Endothelial cell of umbilical vein (primary cell): ENCODE results near the gene OR2A7. TPM values are rescaled to one million over a fixed set of nuclear protein-coding genes. Genes with fewer than 3 reads are reported as not detected.
"Not testable (repeated sequence)": the region's sequence is repeated elsewhere in the genome, so short reads cannot be mapped to it uniquely, and the experiment has no call there.

ENCODE experiments used
- BruUV-seq: library from RNA; stranded (reverse); fragments of 400-500 nt; replicated peaks from 2 replicates; lab custom pipeline; 2021; lab: Mats Ljungman, UMichigan
- CTCF ChIA-PET: fragments of 300-600, 350-600 bp; sonication (Branson Sonifier 250); formaldehyde crosslinking; loops from one replicate; lab custom pipeline; 2021; ENCODE audit warnings: antibody characterized with exemption, inconsistent platforms; lab: Charles Lee
- POLR2A ChIA-PET: fragments of 300-600, 350-600 bp; sonication (Branson Sonifier 250); formaldehyde crosslinking; loops from one replicate; lab custom pipeline; 2021; ENCODE audit warnings: antibody characterized with exemption, inconsistent platforms; lab: Charles Lee
- DNase-seq: peaks from one replicate; pipeline ENCODE4 v3.0.0-alpha.2; 2011; ENCODE audit warnings: low read depth, low spot score
- FAIRE-seq: peaks from 2 replicates; lab custom pipeline; 2011; peaks lifted over from hg19 to GRCh38; lab: Jason Lieb, UNC
- H2AFZ ChIP-seq: 2 replicates; pipeline ENCODE4 v1.6.0; 2012; ENCODE audit warnings: low read depth, low read length, control low read depth, inconsistent platforms
- H3K27ac ChIP-seq: 2 replicates; pipeline ENCODE4 v1.5.1; 2011; ENCODE audit warnings: low read depth, mild to moderate bottlenecking, control low read depth, low read length, moderate library complexity; ENCODE audit not compliant: insufficient read depth
- H3K27me3 ChIP-seq, 2 experiments: 2 replicates each; pipeline versions ENCODE4 v1.6.0 to v1.6.1; 2011; ENCODE audit warnings: low read length in 2 of 2, mixed read lengths in 1 of 2; ENCODE audit not compliant: control insufficient read depth in 2 of 2, insufficient read depth in 2 of 2
- H3K36me3 ChIP-seq, 2 experiments: 2 replicates in 1 of 2; 3 replicates in 1 of 2; pipeline ENCODE4 v1.5.1; 2011; ENCODE audit warnings: low read length in 2 of 2, mild to moderate bottlenecking in 1 of 2, moderate library complexity in 1 of 2; ENCODE audit not compliant: control insufficient read depth in 2 of 2, insufficient read depth in 2 of 2; ENCODE audit errors: extremely low read depth in 1 of 2
- H3K4me1 ChIP-seq: 3 replicates; pipeline ENCODE4 v1.5.1; 2011; ENCODE audit warnings: mild to moderate bottlenecking, low read length; ENCODE audit not compliant: control insufficient read depth, insufficient read depth; ENCODE audit errors: extremely low read depth
- H3K4me2 ChIP-seq: 2 replicates; pipeline ENCODE4 v1.6.1; 2011; ENCODE audit warnings: low read length, control low read depth, mixed read lengths; ENCODE audit not compliant: insufficient read depth
- H3K4me3 ChIP-seq, 3 experiments: fragments of 200-600 bp in 1 of 3; sonication (generic), shearing (Covaris generic) in 1 of 3; replicated peaks in 1 of 3; 2 replicates each; pipeline ENCODE4 v1.5.1; 2011 to 2016; ENCODE audit warnings: control low read depth in 3 of 3, low read length in 3 of 3, mild to moderate bottlenecking in 2 of 3, inconsistent platforms in 1 of 3, low read depth in 1 of 3, moderate library complexity in 1 of 3; ENCODE audit not compliant: insufficient read depth in 1 of 3
- H3K79me2 ChIP-seq: 2 replicates; pipeline ENCODE4 v1.6.0; 2012; ENCODE audit warnings: low read length, inconsistent platforms; ENCODE audit not compliant: control insufficient read depth, insufficient read depth
- H3K9ac ChIP-seq: replicated peaks from 2 replicates; pipeline ENCODE3; 2011; ENCODE audit warnings: low read length, control low read depth; ENCODE audit not compliant: insufficient read depth; ENCODE audit errors: extremely low read depth
- H3K9me1 ChIP-seq: replicated peaks from 3 replicates; pipeline ENCODE4 v1.6.0; 2011; ENCODE audit warnings: mild to moderate bottlenecking, low read length; ENCODE audit not compliant: control insufficient read depth, insufficient read depth; ENCODE audit errors: extremely low read depth
- H3K9me3 ChIP-seq: replicated peaks from 2 replicates; pipeline ENCODE4 v1.5.1; 2012; ENCODE audit warnings: low read length, inconsistent platforms; ENCODE audit not compliant: control insufficient read depth, insufficient read depth
- H4K20me1 ChIP-seq: replicated peaks from 2 replicates; pipeline ENCODE3; 2011; ENCODE audit warnings: mild to moderate bottlenecking, low read length; ENCODE audit not compliant: control insufficient read depth, insufficient read depth; ENCODE audit errors: extremely low read depth
- dilution Hi-C: fragments of 300-500 bp; cut with MboI; formaldehyde crosslinking; loops from one replicate; pipeline ENCODE4 v1.15.0; 2019; ENCODE audit warnings: low sequenced_read_pairs; ENCODE audit not compliant: extremely low pct_ligation_motif_present
- intact Hi-C: fragments of 100-400 bp; cut with micrococcal nuclease; formaldehyde crosslinking; loops from one replicate; pipeline ENCODE4 v1.10.0; 2022
- polyA plus RNA-seq, 4 experiments: library from polyadenylated mRNA; depleted of rRNA in 3 of 4; stranded (reverse) in 3 of 4; unstranded in 1 of 4; fragments of >200 nt; gene quantifications; 2 replicates each; pipeline versions ENCODE4 v1.2.1 to v1.2.3, GENCODE V29; 2011 to 2012; ENCODE audit warnings: missing spikeins in 1 of 4
- total RNA-seq: library from RNA; stranded (reverse); gene quantifications from 2 replicates; pipeline ENCODE4 v1.2.3, GENCODE V29; 2021

Gene OR2A7
- total and polyA plus RNA-seq, 2 donors (not counting 3 experiments of a cell fraction or from before 2014, with no cell fraction given), result 0.33 TPM; not detected in 1

DNA sequence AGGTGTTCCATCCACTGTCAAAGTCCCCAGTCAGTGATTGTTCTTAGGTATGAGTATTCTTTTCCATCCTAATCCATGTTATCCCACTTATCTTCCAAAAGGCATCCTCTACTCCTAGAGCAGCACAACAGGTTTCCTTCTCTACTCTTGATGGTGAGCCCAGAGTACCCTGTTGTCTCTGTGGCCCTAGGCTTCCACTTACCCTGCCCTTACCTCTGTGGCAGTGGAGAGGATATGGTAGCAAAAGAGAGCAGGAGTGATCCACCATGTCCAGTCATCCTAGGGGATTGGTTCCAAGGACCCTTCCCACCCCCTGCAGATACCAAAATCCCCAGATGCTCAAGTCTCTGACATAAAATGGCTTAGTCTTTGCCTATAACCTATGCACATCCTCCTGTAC lies 47.4 kb downstream of the OR2A7 start:
- DNase-seq, H3K4me2 ChIP-seq, H3K4me3 ChIP-seq, H3K4me1 ChIP-seq, H3K27ac ChIP-seq, intact Hi-C loops, H3K27me3 ChIP-seq, H3K79me2 ChIP-seq, H3K9me1 ChIP-seq, H3K36me3 ChIP-seq, dilution Hi-C loops, H3K9me3 ChIP-seq, CTCF ChIA-PET, FAIRE-seq, H3K9ac ChIP-seq, H4K20me1 ChIP-seq, POLR2A ChIA-PET, H2AFZ ChIP-seq, BruUV-seq: not testable (repeated sequence)

Other genes with a start within 250 kb of the OR2A7 start
- not detected in 2 replicates for gene OR2A5, start 215.8 kb downstream of the OR2A7 start, total RNA-seq
- gene OR2A5, start 215.8 kb downstream of the OR2A7 start, polyA plus RNA-seq, result not detected in 2 replicates
- gene OR2A25, start 195.0 kb downstream of the OR2A7 start, total RNA-seq, result not detected in 2 replicates
- gene OR2A25, start 195.0 kb downstream of the OR2A7 start, polyA plus RNA-seq, result not detected in 2 replicates
- not detected in 2 replicates for gene OR2A12, start 178.5 kb downstream of the OR2A7 start, total RNA-seq
- gene OR2A12, start 178.5 kb downstream of the OR2A7 start, polyA plus RNA-seq, result not detected in 2 replicates
- not detected in 2 replicates for gene OR2A2, start 155.2 kb downstream of the OR2A7 start, total RNA-seq
- gene OR2A2, start 155.2 kb downstream of the OR2A7 start, polyA plus RNA-seq, result not detected in 2 replicates
- gene OR2A14, start 141.6 kb downstream of the OR2A7 start, total RNA-seq, result not detected in 2 replicates
- not detected in 2 replicates for gene OR2A14, start 141.6 kb downstream of the OR2A7 start, polyA plus RNA-seq
- gene CTAGE4, start 81.3 kb downstream of the OR2A7 start, total RNA-seq, result 0.30 TPM in 1 of 2 replicates, not detected in the other
- gene CTAGE4, start 81.3 kb downstream of the OR2A7 start, polyA plus RNA-seq, result 0.03 and 0.04 TPM in 2 replicates
- gene ARHGEF35, start 69.0 kb downstream of the OR2A7 start, total RNA-seq, result 0.48 and 0.82 TPM in 2 replicates
- gene ARHGEF35, start 69.0 kb downstream of the OR2A7 start, polyA plus RNA-seq, result not detected in 2 replicates
- gene OR2A42, start 25.2 kb downstream of the OR2A7 start, total RNA-seq, result not detected in 2 replicates
- not detected in 2 replicates for gene OR2A42, start 25.2 kb downstream of the OR2A7 start, polyA plus RNA-seq
- 0.30 and 0.49 TPM in 2 replicates for gene CTAGE8, start 4.5 kb upstream of the OR2A7 start, total RNA-seq
- gene CTAGE8, start 4.5 kb upstream of the OR2A7 start, polyA plus RNA-seq, result 0.03 and 0.06 TPM in 2 replicates
- not detected in 2 replicates for gene OR2A1, start 47.6 kb upstream of the OR2A7 start, total RNA-seq
- 0.02 and 0.14 TPM in 2 replicates for gene OR2A1, start 47.6 kb upstream of the OR2A7 start, polyA plus RNA-seq
- 0.88 and 1.5 TPM in 2 replicates for gene ARHGEF5, start 90.6 kb upstream of the OR2A7 start, total RNA-seq
- 1.1 TPM in 2 replicates for gene ARHGEF5, start 90.6 kb upstream of the OR2A7 start, polyA plus RNA-seq
- gene NOBOX, start 138.9 kb upstream of the OR2A7 start, total RNA-seq, result not detected in 2 replicates
- not detected in 2 replicates for gene NOBOX, start 138.9 kb upstream of the OR2A7 start, polyA plus RNA-seq